ENCODE data around the gene AGTPBP1.

DNA sequence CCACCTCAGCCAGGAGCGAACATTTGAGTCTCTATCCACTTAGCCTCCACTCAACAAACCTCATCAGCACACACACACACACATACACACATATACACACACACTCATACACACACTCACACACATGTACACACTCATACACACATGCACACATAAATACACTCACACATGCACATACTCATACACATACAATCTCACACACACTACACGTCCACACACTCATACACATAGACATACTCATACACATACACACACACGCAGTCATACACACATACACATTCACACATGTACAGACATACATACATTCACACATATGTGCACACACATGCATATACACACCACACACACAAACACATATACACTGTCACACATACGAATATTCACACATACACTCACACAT lies 208.2 kb downstream of the AGTPBP1 start:
- TF ChIP-seq CTCF (conservative IDR thresholded peaks at IDR 0.05) (no peak), ZFX (IDR thresholded peaks at IDR 0.05) (no peak)

Data from C4-2B (cell line).